OCI-M2 (cell line): ENCODE measurements around the gene BTBD9.
"Not testable (repeated sequence)": the region's sequence is repeated elsewhere in the genome, so short reads cannot be mapped to it uniquely, and the experiment has no call there.

Source experiments
- DNase-seq: peaks from one replicate; lab custom pipeline; 2025; ENCODE audit not compliant: unreplicated experiment; lab: John Stamatoyannopoulos, UW

BTBD9 gene

GRCh38 chr6:38436726-38437465 lies 202.8 kb downstream of the BTBD9 start:
- DNase-seq, result no peak

DNA sequence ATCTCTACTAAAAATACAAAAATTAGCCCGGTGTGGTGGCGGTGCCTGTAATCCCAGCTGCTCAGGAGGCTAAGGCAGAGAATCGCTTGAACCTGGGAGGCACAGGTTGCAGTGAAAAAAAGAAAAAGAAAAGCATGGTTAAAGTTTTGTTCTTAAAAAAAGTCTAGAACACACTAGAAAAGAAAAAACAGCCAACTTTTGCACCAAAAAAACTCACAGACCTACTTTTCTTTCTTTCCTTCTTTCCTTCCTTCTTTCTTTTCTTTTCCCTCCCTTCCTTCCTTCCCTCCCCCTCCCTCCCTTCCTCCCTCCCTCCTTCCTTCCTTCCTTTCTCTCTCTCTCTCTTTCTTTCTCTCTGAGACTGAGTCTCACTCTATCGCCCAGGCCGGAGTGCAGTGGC lies 204.4 kb downstream of the BTBD9 start:
- no peak for DNase-seq

GRCh38 chr6:38434051-38434450 lies 205.7 kb downstream of the BTBD9 start:
- no peak for DNase-seq

DNA sequence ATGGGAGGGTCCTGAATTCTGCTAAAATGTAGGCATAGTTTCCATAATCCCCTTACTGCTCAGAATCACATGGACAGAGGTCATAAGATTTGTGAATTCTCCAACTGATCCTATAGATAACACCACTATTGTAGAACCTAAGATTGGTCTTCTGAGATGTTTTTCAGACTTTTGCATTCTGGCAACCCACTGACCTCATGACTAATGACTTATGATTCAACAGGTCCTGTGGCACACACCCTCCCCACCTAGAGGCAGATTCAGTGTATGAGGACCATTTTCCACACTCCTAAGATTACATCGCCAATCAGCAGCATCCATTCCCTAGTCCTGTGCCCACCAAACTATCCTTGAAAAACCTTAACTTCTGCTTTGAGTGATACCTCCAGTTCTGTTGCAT lies 207.2 kb downstream of the BTBD9 start:
- no peak for DNase-seq

- DNase-seq, result no peak
Observed at GRCh38 chr6:38432079-38432478, 207.7 kb downstream of the BTBD9 start.

GRCh38 chr6:38429546-38429945 lies 210.2 kb downstream of the BTBD9 start:
- DNase-seq, result no peak

DNA sequence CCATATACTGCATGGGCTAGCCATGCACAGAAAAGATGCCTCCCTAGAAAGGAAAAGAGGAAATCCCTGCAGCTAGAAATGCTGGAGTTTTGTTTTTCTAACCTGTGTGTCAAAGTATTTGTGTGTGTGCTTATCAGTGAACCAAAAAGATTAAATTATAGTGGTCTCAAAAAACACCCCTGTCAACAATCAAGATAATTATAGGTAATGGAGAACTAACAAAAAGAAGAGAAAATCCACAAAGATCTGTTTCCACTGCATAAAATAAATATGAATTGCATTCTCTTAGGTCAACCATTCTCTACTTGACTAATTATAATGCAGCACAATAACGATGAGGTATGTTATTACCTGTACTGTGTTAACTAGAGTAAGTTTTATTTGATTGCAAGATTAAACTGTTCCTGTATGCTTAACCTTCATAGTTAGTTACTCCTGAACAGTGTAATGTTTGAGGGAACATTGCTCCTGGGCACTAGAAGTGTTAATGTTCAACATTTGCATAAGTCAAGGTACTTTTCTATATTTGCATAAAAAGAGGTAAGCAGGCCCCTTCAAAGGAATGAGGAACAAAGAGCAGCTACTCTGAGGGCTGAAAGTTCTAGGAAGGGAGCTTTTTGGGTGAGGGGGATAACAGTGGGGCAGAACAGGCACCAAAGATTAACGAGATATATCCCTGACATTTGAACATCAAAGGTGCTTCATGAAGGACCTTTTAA lies 212.1 kb downstream of the BTBD9 start:
- DNase-seq, result no peak

- DNase-seq, result not testable (repeated sequence)
Observed at GRCh38 chr6:38425788-38426488, 213.8 kb downstream of the BTBD9 start.

DNA sequence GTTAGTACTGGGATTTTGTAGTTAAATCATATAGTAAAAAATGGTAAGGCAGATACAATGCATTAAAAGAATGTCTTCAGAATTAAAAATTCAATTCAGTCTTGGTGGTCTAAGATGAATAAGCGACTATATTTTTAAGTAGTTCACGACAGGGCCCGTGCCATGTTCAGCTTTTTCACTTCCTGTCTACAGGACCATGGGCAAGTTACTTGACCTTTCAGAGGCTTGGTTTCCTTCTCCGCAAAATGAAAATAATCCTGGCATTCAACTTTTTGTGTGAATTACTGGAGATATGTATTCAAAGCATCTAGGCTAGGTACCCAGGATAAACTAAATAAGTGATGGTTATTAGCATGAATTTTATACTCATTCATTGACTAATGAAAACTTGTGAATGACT lies 216.0 kb downstream of the BTBD9 start:
- DNase-seq, result no peak

- no peak for DNase-seq
Observed at GRCh38 chr6:38420207-38420606, 219.5 kb downstream of the BTBD9 start.

DNA sequence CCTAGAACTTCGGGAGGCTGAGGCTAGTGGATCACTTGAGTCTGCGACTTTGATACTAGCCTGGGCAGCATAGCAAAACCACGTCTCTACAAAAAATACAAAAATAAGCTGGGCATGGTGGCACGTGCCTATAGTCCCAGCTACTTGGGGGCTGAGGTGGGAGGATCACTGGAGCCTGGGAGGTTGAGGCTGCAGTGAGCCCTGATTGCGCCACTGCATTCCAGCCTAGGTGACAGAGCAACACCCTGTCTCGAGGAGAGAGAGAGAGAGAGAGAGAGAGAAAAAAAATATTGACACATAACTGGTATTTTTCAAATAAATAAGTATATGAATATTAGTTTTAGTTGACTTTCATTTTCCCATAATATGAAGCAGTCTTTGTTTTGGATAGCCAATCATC lies 222.2 kb downstream of the BTBD9 start:
- DNase-seq, result no peak

DNA sequence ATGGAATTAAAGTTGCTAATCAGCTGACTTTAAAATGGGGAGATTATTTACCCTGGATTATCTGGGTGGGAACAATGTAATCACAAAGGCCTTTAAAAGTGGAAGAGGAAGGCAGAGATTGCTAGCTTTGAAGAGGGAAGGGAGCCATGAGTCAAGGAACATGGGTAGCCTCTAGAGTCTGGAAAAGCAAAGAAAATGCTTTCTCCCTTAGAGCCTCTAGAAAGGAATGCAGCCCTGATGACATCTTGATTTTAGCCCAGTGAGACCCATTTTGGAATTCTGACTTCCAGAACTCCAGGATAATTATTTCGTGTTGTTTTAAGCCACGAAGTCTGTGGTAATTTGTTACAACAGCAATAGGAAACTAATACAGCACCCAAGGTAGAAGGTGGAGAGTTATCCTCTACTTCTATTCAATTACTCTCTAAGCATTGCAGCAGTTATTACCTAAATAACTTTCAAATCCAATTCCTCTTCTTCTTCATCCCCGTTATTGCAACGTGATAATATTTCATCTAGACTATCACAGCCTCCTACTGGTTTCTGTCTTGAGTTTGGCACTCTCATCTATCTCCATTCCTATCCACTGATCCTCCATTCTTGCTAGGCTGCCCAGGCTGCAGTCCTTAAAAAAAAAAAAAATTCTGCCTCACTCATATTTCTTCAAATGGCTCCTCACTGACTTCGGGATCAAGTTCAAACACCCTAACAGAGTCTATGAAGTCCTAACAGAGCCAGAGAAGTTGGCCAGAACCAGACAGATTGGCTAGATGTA lies 224.3 kb downstream of the BTBD9 start:
- DNase-seq, result no peak

- DNase-seq, result no peak
Observed at GRCh38 chr6:38413102-38413800, 226.5 kb downstream of the BTBD9 start.

DNA sequence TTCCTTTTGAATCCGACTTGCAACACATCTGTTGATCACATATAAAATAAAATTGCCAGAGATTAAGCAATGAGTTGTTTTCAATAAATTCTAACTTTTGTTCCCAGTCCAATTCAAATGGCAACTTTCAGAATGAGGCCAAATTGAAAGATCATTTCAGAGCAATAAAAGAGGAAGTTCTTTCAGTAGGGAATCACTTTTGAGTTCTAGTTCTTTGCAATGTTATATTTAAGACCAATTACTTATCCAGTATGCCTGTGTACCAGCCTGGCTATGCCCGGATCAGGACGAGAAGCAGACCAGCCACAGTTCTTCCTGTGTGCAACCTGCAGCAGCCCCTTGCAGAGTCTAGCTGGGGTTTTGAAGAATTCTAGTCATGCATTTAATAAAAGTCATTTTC lies 232.5 kb downstream of the BTBD9 start:
- DNase-seq, result no peak

- no peak for DNase-seq
Observed at GRCh38 chr6:38406096-38406495, 233.6 kb downstream of the BTBD9 start.

GRCh38 chr6:38404900-38405556 lies 234.7 kb downstream of the BTBD9 start:
- no peak for DNase-seq

GRCh38 chr6:38404355-38404754 lies 235.4 kb downstream of the BTBD9 start:
- DNase-seq, result no peak

DNA sequence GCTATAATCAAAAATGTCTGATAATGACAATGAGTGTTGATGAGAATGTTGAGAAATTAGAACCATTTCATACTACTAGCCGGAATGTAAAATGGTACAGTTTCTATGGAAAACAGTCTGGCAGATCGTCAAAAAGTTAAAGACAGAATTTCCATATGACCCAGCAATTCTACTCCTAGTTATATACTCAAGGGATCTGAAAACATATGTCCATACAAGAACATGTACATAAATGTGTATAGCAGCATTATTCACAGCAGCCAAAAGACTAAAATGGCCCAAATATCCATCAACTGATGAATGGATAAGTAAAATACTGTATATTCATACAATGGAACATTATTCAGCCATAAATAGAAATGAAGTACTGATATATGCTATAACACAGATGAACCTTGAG lies 236.2 kb downstream of the BTBD9 start:
- no peak for DNase-seq

DNA sequence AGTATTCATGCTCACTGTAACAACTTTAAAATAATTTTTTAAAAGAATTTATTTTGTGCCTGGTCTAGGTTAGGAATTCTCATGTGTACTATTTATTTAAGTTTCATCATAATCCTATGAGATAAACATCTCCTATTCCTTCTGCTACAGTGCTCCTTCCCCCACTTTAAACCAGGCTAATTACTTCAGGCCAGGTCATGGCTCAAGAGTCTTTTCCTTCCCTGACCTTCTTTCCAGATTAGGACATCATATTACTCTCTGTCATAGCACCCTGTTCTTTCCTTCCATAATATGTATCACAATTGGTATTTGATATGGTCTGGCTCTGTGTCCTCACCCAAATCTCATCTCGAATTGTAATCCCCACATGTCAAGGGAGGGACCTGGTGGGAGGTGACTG lies 239.0 kb downstream of the BTBD9 start:
- DNase-seq, result no peak

- DNase-seq, result no peak
Observed at GRCh38 chr6:38400101-38400500, 239.6 kb downstream of the BTBD9 start.
